Measurements from ENCODE around the gene CDH2.

The CDH2 gene

DNA sequence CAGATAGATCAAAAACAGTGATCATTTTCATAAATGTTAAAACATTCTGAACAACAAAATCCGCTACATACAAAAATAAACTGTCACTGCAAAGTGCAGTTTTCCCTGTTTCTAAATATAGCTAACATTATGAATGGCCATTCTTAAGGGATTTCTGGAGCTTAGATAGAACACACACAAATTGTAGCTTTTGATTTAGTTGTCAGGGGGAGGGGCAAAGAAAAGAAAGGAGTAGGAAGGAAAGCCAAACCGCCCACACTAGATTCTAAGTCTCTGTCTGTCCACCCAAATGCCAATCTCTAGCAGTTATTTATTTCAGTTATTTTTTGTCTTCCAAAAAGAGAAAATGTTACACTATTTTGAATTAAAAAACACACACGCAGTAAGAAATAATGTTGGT, 182.4 kb downstream of the CDH2 start:
- no peak for DNase-seq (ENCODE audit: low read depth)

DNA sequence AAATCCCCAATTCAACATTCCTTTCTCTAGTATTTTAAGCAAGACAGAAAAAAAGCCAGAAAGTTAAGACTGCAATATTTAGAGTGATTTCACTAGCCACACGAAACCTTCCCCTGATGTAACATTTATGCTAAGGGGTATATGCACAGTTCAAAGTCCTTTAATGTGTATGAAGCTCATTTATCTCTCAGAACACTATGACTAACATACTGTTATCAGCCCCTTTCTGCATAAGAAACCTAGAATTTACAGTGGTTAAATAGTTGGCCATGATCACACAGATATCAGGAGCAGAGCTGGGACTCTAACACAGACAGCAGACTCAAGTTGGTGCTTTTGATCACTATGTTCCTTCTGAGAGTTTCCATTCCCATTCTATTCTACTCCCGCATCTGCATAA, 185.5 kb downstream of the CDH2 start:
- DNase-seq (ENCODE audit: low read depth): no peak

DNA sequence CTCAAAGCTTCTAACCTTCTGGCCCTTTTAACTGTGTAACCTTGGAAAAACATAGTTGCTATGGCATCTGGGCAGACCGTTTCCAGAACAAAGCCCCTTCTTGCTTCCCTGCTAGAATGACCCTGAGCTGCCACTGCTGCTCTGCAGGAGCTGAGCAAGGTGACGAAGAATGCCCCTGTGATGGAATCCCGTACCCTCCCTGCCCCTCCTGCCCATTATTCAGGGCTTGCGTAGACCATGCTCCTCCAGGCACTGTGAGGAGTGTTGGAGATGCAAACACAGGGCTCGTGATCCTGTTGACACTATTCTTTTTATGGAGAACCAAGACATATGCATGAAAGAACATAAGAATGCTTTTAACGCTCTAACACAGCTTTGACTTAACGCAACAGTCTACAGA, 191.1 kb downstream of the CDH2 start:
- DNase-seq (ENCODE audit: low read depth): no peak

DNA sequence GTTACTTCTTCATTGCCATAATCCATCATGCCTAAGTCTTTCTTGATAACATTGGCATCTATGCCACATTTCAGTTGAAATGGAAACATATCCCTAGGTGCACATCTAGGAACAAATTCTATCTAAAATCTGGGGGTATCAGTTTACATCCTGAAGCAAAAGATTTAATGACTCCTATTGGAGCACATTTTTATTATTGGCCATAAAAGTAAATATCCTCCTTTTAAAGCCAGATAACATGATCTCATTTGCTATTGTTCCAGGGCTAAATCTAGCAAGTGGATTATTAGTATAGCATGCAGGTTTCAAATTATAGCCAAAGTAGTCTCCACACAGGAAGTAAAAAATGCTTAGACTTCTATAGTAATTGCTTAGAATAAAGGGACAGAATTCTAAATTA, 193.2 kb downstream of the CDH2 start:
- no peak for DNase-seq (ENCODE audit: low read depth)

DNA sequence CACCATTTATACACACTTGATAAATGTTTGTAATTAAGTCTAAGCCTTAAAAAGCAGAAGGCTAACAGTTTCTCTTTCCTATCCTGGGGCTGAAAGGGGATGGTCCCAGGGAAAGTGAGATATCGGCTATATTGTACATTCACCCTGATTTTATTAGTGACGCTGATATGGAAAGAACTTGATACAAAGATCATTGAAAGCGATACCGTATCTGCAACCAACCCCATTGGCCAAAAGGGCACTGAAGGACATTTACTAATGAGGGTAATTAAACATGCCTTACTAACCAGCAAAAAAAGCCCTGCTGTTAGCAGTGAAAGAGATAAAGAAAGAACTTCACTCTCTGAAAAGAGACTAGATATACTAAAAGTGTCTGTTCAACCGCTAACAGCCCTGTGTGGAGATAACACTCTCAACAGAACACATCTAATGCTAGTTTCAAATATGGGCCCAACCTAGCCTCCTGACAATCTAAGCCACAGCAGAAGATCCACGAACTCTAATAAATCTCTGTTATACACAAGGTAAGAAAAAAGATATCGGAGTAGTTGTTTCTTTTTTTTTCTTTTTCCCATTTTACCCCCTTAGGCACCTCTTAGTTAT, 200.0 kb downstream of the CDH2 start:
- DNase-seq (ENCODE audit: low read depth): no peak

DNA sequence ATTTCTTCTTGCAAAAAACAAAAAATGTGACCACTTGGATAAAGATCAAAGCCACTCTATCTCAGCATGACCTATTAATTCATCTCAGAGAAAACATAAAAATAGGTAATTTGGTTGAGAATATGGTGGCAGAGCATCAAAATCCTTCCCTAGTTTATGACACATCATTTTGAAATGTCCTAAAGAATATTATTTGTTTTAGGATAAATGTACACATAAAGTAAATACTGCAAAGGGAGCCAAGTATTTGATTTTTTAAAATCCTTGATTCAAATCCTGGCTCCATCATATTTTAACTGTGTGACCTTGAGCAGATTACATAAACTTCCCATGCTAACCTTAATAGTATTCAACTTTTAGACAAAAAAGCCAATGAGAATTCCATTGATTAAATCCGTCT, 206.6 kb downstream of the CDH2 start:
- no peak for DNase-seq (ENCODE audit: low read depth)

DNA sequence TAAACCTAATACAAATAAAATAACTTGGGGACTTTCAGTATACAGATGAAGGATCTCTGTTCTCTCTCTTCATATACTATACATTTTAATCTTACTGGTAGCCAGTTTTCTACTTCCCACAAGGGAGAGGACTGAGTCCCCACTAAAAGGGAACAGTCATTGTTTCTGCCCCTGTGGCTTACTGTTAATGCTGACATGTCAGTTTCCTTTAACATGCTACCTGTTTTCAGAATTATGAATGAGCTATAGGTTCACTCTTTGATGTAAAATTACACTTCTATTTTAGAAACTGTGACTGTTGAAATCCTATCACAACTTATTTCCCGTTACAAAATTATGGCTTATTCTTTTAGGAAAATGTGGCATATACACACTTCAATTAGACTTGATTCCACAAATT, 207.7 kb downstream of the CDH2 start:
- no peak for DNase-seq (ENCODE audit: low read depth)

DNA sequence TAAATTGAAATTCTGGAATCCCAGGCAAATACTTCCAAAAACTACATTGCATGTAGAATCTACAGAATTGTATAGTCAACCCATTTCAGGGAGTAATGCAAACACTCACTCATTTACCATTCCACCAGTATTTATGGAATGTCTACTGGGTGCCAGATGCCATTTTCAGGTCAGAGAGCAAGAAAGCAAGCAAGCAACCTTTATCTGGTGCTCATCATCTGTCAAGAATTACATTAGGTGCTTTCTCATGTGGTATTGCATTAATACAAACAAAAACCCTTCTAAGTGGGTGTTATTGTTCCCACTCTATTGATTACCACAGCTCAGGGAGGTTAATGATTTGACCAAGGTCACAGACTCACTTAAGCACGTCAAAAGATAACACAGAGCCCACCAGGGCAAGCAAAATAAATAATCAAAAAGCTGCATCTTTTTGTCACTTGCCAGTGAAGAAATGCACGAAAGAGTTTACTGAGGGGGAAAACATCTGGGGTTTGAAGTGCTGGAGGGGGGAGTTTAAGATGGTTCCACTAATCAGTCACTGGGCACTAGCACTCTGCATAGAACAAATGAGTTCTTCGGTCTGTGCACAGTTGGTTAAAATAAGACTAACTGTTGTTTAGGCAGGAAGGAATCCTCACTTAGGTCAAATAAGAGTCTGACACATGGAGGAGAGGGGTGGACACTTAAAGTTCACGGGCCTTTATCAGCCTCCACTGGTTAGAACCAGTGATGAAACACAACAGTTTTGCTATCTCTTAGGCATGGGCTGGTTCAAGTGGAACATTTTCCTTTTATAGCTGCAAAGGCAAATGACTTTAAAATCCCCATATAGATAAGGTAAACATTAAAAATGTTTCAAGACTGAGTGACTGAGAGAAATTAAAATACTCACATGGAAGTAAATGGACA, 208.8 kb downstream of the CDH2 start:
- no peak for DNase-seq (ENCODE audit: low read depth)

DNA sequence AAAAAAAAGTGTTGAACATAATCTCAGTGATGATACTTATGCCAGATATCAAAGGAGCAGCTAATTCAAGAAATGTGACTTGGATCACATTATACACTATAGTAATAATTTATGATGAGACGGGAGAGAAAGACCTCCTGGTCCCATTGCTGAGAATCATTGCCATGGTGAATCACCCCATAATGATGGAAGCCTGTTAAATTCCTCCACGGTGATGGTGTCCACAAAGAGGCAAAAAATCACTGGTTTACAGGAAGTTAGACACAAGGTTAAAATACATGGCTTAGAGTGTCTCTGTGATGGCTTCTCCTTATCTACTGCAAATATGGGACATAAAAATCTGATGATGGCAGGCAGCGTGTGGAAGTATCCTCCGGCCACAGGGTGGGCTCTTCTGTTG, 210.0 kb downstream of the CDH2 start:
- no peak for DNase-seq (ENCODE audit: low read depth)

DNA sequence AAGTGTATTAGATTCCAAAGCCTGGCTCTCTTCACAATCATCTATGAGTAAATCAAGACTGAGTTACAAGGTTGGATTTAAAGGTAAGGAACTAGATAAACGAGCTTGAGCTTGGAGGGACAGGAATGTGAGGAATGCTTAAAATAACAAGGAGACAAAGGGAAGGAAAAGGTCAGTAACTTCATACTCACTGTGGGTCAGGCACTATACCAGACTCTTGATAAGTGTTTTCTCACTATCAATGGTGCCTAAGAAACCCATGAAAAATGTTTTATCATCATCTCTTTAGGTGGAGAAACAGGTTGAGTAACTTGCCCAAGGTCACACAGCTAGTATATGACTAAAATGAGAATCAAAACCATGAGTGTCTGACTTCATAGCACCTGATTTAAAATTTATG, 212.1 kb downstream of the CDH2 start:
- DNase-seq (ENCODE audit: low read depth): no peak

DNA sequence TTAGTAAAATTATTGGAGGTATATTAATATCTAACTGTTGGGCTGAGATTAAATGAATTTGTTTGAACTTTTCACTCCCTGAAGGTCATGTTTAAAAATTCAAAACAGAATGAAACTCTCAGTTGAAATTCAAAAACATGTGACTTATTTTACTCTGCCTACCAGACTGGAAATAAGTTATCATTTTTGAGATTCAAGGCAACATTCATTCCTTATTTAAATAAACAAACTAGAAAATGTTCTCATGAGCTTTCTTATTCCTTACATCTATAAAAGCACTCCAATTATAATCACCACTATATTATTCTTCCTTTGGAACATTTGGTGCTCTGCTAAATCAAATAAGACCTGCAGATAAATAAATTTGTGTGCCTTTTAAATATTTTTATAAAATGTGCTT, 217.8 kb downstream of the CDH2 start:
- DNase-seq (ENCODE audit: low read depth): no peak

DNA sequence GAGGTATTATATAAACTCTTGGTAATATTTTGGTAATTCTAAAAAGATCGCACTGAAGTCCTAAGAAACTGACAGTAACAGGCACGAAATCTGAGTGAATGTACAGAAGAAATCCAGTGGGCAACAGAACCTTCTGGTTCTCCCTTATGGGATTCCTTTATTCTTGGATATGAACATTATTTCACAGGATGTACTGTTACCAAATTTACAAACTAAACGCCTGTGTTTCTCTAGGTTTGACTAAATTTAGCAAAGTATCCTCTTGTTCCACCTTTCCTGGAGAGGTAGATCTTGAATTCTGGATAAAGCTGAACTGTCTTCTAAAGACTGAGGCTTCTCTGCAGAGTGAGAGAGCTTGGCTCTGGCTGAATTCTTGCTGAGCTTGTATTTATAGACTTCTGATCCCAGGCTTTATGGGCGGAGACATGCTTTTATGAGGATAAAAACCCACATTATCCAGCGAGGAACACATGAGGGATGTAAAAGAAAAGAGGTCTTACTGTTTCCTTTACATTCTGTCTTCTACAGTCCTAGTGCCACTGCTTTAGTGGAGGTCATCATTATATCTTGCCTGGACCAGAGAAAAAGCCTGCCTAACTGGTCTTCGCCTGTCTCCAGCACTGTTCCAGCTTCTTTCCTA, 220.8 kb downstream of the CDH2 start:
- DNase-seq (ENCODE audit: low read depth): no peak

DNA sequence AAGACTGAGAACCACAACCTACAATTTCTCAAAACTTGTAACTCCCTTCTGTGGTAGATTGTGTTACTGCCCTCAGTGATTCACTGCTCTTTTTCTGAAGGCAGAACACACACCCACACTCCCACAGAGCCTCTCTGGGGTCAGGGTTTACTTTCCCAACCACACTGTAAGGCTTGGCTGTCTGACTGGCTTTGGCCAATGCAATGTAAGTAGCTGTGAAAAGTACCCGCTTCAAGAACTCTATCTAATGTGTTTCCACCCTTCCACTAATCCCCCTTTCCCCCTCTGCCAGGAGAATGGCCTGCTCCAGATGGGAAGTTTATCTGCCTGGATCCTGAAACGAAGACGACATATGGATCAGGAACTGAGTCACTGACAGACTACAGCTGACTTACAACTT, 222.7 kb downstream of the CDH2 start:
- DNase-seq (ENCODE audit: low read depth): no peak

DNA sequence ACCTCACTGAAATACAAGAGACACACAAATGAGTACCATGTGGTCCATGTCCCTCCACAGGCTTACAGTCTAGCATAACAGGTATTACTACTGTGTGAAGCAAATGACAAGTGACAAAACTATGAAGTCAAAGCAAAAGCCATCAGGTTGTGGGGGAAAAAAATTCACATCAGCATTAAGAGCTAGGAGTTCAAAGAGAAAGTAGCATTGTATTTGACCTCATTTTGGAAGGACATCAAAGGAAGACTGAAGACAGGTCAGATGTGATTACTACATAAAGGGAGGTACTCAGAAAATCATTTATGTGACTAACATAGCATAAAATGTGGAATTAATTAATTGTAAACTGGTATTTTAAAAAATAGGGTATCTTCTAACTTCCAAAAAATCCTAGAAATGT, 224.2 kb downstream of the CDH2 start:
- DNase-seq (ENCODE audit: low read depth): no peak

DNA sequence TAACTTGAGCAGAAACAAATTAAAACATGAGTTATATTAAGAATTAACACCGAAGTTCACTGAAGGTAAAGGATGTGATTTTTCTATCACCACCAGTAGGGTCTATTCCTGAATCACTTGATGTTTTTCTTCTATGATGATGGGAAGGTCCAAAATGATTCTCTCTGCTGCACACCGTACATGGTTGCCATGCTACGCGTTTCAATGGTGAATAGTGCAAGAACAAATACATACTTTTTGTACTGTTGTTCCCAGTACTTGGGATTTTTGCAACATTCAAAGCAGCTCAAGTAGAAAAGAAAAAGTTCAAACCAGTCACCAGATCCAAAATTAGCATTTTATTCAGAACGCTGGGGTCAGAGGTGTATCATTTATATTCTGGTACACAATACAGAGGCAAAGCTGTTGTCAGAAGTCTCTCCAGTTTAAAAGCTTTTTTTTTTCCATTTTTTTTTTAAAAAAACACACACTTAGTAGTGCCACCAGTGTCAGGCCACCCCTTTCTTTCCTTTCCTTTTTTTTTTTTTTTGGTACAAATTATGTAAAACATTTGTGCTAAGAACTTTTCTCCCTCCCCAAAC, 226.2 kb downstream of the CDH2 start:
- no peak for DNase-seq (ENCODE audit: low read depth)

DNA sequence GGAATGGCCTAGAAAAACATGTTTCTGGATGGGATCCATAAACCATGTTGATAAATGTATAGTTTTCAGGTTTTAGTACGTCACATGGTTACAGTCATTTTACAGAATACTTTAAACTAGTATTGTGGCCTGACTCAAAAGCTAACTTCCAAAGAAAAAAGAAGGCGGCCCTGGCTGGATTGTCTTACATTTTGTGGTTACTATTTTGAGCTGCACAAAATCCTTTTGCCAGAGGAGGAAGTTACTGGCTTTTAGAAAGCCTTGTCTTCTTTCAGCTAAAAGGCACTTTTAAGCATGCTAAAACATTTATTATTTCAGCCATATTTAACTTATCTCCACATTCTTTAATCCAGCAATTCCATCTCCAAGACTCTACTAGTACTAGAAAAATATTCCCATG, 227.9 kb downstream of the CDH2 start:
- no peak for DNase-seq (ENCODE audit: low read depth)

DNA sequence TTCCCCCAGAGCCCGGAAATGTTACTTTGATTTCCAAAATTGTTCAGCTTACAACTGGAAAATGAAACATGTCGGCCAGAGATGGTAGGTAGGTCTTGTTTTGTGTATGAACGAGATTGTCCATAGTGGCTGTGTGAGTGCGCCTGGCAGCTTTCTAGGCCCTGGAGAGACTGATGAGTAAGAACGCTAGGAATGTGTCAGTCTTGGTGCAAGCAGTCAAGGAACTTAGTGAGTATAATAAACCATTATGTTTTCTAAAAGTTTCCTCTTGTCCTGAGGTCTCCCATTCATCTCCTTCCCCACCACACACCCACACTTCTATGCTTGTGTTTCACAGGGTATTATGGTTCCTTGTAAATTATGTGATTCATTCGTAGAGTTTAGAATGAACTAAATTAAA, 234.2 kb downstream of the CDH2 start:
- DNase-seq (ENCODE audit: low read depth): no peak

DNA sequence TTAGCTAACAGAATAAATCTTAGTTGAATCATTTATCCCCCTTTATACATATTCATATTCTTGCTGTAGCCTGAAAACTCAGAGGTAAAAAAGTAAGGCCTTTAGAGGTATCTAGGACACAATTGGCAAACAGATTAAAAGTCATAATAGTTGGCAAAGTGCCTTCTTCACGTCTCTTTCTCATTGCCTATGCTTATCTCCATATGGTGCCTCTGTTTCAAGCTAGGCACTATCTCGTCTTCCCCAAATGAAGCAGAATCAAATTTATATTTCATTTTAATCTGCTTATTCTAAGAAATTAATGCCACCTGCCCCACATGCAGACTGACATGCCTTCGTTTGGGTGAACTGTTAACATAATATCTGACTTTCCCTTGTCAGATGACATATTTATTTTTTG, 245.4 kb downstream of the CDH2 start:
- DNase-seq (ENCODE audit: low read depth): no peak

DNA sequence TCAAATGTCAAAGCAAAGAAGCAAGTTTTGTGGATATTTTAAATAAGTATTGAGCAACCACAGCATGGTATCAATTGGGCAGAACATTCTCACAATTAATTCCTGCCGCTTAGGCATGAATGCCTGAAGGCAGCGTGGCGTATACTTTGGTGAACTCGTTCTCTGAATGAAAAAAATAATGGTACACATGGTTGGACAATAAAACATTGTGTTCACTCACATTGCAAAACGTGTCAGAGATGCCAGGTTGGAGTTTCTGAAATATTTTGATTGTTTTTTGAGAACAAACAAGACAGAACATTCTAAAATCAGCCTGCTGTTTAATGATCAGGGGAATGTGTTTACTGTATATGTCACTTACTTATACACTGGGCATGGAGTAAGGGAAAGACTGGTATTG, 254.2 kb downstream of the CDH2 start:
- no peak for DNase-seq (ENCODE audit: low read depth)

DNA sequence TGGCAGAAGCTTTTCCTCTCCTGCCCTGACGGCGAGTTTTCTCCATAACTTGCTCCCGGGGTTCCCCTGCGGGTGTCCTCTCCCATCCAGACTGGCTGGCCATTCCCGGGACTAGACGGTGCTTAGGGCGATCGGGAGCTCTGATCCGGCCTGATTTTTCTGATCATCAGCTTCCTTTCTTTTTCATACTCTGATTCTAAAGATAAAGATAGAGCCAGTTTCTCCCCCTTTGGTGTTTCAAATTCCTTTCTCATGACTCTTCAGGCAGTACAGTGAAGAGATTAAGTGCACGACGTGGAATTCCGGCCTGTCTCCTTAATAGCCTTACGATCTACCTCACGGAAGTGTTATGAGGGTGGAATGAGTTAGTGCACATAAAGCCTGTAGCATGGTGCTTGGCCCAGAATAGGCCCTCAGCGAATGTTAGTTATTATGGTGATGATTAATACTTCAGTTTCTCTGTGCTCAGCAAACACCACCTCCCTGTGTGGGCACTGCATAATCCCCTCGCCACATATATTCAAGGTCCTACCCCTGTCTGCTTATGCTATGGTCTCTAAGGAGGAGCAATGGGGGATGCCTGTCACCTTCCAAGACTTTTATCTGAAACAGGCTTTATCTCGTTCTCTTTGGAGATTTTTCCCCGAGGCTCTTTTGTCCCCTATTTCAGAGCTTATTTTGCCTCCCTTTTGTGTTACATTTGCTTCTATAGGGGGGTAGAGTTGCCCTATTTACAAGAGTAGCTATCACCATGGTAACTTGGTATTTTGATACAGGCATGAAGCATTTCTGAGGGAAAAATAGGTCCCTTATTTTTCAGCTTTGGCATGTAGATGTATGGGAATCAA, 254.8 kb downstream of the CDH2 start:
- DNase-seq (ENCODE audit: low read depth): no peak

DNA sequence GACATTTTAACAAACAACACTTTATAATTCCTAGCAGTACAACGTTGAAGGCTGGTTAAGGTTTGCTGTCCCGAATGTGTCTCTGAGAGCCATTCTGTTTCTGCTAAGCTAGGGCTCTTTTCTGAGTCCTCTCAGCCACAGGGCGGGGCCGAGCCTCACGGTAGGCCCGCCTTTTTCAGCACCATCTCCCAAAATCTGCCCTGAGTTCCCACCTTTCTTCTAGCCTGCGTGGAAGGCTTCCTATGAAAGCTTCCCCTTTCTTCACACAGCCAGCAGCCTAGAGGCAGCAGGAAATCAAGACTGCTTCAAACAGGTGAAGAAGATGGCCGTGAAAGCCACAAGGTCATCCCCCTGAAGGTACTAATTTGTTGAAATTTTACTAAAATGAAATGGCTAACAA, 255.5 kb downstream of the CDH2 start:
- DNase-seq (ENCODE audit: low read depth): no peak

DNA sequence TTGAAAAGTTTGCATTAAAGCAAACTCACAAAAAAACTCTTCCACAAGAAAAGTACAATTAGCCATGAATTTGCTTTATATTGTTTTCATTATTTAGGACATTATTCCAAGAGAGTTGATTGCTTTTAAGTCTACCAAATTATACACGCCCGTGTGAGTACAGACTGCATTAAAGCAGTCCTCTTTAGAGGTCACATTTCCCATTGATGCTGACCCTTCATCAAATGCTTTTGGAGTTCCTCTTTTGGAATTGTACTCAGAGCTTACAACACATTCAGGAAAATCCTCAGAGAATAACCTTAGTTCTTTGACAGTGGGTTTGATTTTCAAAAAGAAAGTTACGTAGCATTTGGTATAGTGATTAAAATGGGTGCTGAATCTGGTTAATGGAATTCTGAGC, 256.1 kb downstream of the CDH2 start:
- no peak for DNase-seq (ENCODE audit: low read depth)
